Fibroblast of peridontal ligament (primary cell): ENCODE results near the gene TOP1.

ENCODE experiments used
- DNase-seq: peaks from one replicate; pipeline ENCODE4 v3.0.0-alpha.2; 2010; ENCODE audit errors: extremely low read depth

TOP1 gene

DNA sequence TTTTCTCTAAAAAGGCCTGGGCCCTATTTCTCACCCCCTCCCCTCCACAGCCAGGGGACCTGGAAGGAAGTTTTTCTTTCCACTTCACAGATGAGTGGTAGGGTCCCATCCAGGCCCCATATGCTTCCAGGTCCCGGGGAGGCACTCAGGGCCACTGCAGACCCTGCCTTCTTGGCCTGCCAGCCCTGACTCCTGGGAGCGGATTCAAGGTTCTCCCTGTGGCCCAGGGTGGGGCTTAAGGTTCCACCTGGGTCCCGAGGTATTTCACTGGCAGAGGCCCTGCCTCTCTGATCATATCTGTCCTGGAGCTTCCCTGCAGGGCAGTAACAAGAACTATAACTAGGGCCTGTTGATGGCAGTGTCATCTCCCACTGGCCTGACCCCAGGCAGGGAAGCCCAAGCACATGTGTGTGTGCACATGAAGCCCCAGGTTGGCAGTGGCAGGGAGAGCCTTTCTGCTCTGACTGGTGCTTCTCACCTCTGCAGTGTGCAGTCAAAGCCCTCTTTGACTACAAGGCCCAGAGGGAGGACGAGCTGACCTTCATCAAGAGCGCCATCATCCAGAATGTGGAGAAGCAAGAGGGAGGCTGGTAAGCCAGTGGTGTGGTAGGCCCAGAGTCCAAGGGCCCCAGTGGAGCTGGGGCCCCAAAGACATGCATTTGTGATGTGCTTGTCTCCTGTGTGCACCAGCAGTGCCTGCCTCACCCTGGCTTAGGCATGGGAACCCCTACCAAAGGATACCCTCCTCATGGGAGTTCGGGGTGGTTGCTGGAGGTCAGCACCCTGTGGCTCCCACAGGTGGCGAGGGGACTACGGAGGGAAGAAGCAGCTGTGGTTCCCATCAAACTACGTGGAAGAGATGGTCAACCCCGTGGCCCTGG lies 139.9 kb downstream of the TOP1 start:
- DNase-seq, result no peak

DNA sequence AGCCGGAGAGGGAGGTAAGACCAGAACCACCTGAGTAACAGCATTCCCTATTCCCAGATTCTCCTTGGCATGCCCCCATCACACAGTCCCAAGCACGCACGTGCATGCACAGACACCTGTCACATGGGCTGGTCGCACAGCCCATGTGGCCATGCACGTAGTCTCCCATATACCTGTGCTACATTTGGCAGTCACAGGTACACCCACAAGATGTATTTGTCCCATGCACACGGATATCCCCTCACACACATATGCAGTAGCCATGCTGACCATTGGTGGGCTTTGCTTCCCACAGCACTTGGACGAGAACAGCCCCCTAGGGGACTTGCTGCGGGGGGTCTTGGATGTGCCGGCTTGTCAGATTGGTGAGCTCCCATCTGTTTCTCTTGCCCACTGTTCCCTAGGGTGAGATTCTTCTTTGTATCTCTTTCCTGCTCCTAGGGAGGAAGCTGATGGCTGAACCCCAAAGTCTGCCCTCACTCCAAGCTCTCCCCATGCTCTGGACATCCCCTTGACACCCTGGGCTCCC lies 140.6 kb downstream of the TOP1 start:
- no peak for DNase-seq

DNA sequence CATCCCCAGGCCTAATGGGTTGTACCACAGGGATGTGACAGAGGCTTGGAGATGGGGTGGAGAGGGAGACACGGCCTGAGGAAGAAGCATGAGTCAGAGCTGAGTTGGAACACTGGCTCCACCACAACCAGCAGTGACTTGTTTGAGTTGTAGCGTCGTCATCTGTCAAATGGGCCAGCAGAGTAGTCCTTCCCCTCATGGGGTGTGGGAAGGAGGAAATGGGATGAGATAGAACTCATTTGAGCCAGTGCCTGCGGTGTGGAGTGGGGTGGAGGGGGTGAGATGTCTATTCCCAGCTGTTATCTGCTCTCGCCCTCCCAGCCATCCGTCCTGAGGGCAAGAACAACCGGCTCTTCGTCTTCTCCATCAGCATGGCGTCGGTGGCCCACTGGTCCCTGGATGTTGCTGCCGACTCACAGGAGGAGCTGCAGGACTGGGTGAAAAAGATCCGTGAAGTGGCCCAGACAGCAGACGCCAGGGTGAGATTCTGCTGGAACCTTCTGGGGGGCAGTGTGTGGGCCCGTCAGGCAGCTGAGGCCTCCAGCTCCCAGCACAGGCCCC lies 141.2 kb downstream of the TOP1 start:
- peak; percentile 38 for DNase-seq

DNA sequence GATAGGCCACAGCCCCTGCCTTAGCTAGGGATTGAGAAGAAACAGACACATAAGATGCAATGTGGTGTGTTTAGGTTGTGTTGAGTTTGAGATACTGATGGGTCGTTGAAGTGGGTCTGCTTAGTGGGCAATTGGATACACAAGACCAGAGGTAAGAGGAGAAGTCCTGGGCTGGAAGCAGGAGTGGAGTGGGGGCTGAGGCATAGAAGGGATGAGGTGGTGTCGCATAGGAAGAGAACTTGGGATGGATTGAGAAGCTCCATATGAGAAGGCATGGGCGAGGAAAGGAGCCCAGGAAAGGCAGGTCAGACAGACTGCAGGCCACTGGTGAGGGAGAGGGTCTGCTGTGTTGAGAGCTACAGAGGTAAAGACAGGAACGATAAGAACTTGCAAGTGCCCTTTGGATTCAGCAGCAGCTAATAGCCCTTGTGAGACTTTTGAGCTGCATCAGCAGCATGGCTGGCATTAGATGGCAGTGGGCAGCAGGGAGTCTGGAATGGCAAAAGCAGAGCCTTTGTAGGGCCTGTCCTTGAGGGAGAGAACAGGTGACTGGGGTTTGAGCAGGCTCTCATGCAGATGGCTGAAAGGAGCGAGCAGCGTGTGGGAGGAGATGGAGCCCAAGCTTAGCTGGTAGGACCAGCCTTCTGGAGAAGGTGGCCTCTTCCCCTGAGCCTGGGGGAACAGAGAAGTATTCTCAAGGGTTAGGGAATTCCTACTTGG lies 141.9 kb downstream of the TOP1 start:
- DNase-seq, result no peak

DNA sequence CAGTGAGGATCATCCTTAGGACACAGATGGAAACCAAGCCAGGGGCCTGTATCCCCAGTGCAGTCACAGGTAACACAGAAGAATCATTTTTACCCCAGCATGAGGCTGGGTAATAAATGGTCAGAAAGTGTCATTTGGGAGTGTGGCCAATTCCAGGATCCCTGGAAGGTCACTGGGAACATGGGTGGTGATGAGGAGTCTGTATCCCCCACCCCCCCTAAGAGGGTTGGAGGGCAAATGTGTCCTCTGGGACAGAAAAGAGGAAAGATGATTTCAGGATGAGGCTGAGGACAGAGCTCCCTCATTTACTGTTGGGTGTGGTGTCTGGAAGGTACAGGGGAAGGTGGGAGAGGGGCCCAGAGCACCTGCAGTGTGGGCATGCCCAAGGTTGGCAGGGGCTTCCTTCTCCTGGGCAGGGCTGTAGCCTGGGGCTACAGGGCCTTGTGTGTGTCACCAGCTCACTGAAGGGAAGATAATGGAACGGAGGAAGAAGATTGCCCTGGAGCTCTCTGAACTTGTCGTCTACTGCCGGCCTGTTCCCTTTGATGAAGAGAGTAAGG lies 143.2 kb downstream of the TOP1 start:
- DNase-seq, result no peak

DNA sequence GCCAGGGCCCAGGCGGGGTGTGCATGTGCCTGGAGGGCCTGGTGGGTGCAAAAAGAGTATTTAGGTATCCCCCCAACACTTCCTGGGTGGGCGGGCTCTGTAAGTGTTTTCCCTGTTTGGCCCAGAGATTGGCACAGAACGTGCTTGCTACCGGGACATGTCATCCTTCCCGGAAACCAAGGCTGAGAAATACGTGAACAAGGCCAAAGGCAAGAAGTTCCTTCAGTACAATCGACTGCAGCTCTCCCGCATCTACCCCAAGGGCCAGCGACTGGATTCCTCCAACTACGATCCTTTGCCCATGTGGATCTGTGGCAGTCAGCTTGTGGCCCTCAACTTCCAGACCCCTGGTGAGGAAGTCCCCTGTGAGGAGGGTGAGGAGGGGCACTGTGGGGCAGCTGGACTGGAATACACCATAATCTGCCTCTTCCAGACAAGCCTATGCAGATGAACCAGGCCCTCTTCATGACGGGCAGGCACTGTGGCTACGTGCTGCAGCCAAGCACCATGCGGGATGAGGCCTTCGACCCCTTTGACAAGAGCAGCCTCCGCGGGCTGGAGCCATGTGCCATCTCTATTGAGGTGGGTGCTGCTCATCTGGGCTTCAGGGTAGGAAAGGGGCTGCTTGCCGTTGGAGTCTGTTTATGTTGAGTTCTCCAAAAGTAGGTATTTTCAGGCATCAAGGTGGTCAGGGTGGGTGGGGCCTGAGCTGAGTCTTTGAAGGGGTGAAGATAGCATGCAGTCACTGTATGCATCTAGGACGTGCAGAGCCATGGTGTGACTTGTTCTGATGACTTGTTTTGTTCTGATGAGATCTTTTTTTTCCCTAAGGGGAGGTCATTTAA lies 143.9 kb downstream of the TOP1 start:
- DNase-seq, result no peak

DNA sequence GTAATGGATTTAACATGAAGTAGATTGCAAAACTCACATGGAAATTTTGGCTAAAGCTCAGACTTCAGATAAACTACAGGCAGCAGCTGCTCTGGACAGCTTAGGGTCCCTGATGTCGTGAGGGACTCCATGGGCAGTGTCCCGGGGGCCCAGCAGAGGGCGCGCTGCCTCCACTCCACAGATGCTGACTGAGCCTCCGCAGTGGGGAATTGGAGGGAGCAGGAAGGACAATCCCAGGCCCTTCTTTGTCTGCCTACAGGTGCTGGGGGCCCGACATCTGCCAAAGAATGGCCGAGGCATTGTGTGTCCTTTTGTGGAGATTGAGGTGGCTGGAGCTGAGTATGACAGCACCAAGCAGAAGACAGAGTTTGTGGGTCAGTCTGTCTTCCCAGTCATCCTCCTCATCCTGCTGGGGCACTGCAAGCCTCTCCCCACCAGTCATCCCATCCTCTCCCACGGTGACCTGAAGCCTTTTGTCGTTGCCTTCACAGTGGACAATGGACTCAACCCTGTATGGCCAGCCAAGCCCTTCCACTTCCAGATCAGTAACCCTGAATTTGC lies 144.6 kb downstream of the TOP1 start:
- peak; percentile 84 for DNase-seq

DNA sequence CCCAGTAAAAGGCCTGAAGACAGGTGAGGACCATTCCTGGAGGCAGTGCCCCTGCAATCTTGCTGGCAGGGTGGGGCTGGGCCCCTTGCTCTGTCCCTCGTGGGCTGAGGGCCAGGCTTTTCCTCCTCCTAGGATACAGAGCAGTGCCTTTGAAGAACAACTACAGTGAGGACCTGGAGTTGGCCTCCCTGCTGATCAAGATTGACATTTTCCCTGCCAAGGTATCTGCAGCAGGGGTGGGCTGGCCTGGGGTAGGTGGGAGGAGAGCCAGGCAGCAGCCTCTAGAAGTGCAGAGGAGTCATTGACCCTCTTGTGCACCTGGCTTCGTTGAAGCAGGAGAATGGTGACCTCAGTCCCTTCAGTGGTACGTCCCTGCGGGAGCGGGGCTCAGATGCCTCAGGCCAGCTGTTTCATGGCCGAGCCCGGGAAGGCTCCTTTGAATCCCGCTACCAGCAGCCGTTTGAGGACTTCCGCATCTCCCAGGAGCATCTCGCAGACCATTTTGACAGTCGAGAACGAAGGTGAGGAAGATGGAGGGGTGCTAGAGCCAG lies 145.2 kb downstream of the TOP1 start:
- DNase-seq, result no peak
